GM19463 (cell line): ENCODE measurements around the gene NMUR1.

Experiments used
- ATAC-seq: cut with Tn5 transposase; IDR thresholded peaks from one replicate; pipeline ENCODE4 v1.9.1; 2021; ENCODE audit warnings: mild to moderate bottlenecking, moderate library complexity; ENCODE audit not compliant: unreplicated experiment

NMUR1 gene

GRCh38 chr2:231554748-231555545 is 24.7 kb upstream of the NMUR1 start:
- no peak for ATAC-seq

GRCh38 chr2:231554327-231554726 is 24.1 kb upstream of the NMUR1 start:
- ATAC-seq = no peak

GRCh38 chr2:231552752-231553151 is 22.5 kb upstream of the NMUR1 start:
- no peak for ATAC-seq

GRCh38 chr2:231549446-231550239 is 19.4 kb upstream of the NMUR1 start:
- ATAC-seq = no peak

GRCh38 chr2:231548752-231549151 is 18.5 kb upstream of the NMUR1 start:
- no peak for ATAC-seq

- no peak for ATAC-seq
Measured at GRCh38 chr2:231547315-231548110, 17.3 kb upstream of the NMUR1 start.

- no peak for ATAC-seq
Measured at GRCh38 chr2:231546014-231546715, 15.9 kb upstream of the NMUR1 start.

GRCh38 chr2:231545105-231545902 is 15.1 kb upstream of the NMUR1 start:
- ATAC-seq = peak; percentile 99

GRCh38 chr2:231542136-231542535 is 11.9 kb upstream of the NMUR1 start:
- no peak for ATAC-seq

- ATAC-seq = no peak
Measured at GRCh38 chr2:231541645-231542044, 11.4 kb upstream of the NMUR1 start.

- ATAC-seq = no peak
Measured at GRCh38 chr2:231539991-231540390, 9.7 kb upstream of the NMUR1 start.

- no peak for ATAC-seq
Measured at GRCh38 chr2:231535961-231536360, 5.7 kb upstream of the NMUR1 start.

- no peak for ATAC-seq
Measured at GRCh38 chr2:231533777-231534125, 3.5 kb upstream of the NMUR1 start.

- ATAC-seq = no peak
Measured at GRCh38 chr2:231533086-231533776, 3.0 kb upstream of the NMUR1 start.

- ATAC-seq = no peak
Measured at GRCh38 chr2:231532756-231533035, 2.5 kb upstream of the NMUR1 start.

GRCh38 chr2:231531883-231532755 is 1.9 kb upstream of the NMUR1 start:
- no peak for ATAC-seq

GRCh38 chr2:231531466-231531865 is 1.2 kb upstream of the NMUR1 start:
- ATAC-seq = no peak

- no peak for ATAC-seq
Measured at GRCh38 chr2:231528636-231529030, 1.6 kb downstream of the NMUR1 start.
